GM10847 (cell line): Measurements from ENCODE around the gene INPP1.
A peak's percentile ranks its signal among the peaks of the same experiment; 100 is the strongest.

ENCODE experiments used
- POLR2A ChIP-seq: IDR thresholded peaks from 2 replicates; pipeline ENCODE4 v1.6.1; 2011; ENCODE audit not compliant: insufficient read length; ENCODE audit errors: extremely low read depth

INPP1 gene

GRCh38 chr2:190343536-190344275 is at the start of gene INPP1:
Gene INPP1, plus strand, starts transcription at chr2:190343589. Its CDS starts 16,514 bp downstream, at chr2:190360103.
- no peak for TF ChIP-seq POLR2A

GRCh38 chr2:190301032-190301431 is 42.4 kb upstream of the INPP1 start:
- no peak for TF ChIP-seq POLR2A

- no peak for TF ChIP-seq POLR2A
Measured at GRCh38 chr2:190302052-190302451, 41.3 kb upstream of the INPP1 start.

- TF ChIP-seq POLR2A: no peak
Measured at GRCh38 chr2:190303647-190304046, 39.7 kb upstream of the INPP1 start.

GRCh38 chr2:190304404-190304803 is 39.0 kb upstream of the INPP1 start:
- no peak for TF ChIP-seq POLR2A

- TF ChIP-seq POLR2A: no peak
Measured at GRCh38 chr2:190308031-190308430, 35.4 kb upstream of the INPP1 start.

GRCh38 chr2:190311893-190312634 is 31.3 kb upstream of the INPP1 start:
- no peak for TF ChIP-seq POLR2A

GRCh38 chr2:190313880-190314279 is 29.5 kb upstream of the INPP1 start:
- TF ChIP-seq POLR2A: no peak

- no peak for TF ChIP-seq POLR2A
Measured at GRCh38 chr2:190315273-190315672, 28.1 kb upstream of the INPP1 start.

- TF ChIP-seq POLR2A: no peak
Measured at GRCh38 chr2:190318514-190318913, 24.9 kb upstream of the INPP1 start.

GRCh38 chr2:190318931-190319554 is 24.3 kb upstream of the INPP1 start:
- TF ChIP-seq POLR2A: no peak

GRCh38 chr2:190319555-190320498 is 23.6 kb upstream of the INPP1 start, which contains the start of gene HIBCH:
Gene HIBCH, minus strand, starts transcription at chr2:190319826. Its CDS starts 76 bp downstream, at chr2:190319750.
- TF ChIP-seq POLR2A: peak; percentile 84

GRCh38 chr2:190320696-190321095 is 22.7 kb upstream of the INPP1 start:
- no peak for TF ChIP-seq POLR2A

GRCh38 chr2:190323406-190323805 is 20.0 kb upstream of the INPP1 start:
- no peak for TF ChIP-seq POLR2A

- TF ChIP-seq POLR2A: no peak
Measured at GRCh38 chr2:190325588-190325987, 17.8 kb upstream of the INPP1 start.
